Vagina (tissue), 2 donors: ENCODE results near the gene NUCB1. TPM values are rescaled to one million over a fixed set of nuclear protein-coding genes. Genes with fewer than 3 reads are reported as not detected.
"Not testable (repeated sequence)": the region's sequence is repeated elsewhere in the genome, so short reads cannot be mapped to it uniquely, and the experiment has no call there.

ENCODE experiments used
- DNase-seq, 2 donors: peaks; one replicate each; pipeline ENCODE4 v3.0.0-alpha.2; 2017; ENCODE audit errors: extremely low spot score in 2 of 2
- H3K27ac ChIP-seq: fragments of 200-600 bp; sonication (generic); one replicate; pipeline ENCODE4 v1.5.1; 2019
- H3K27me3 ChIP-seq: fragments of 200-600 bp; sonication (generic); one replicate; pipeline ENCODE4 v1.5.1; 2019
- H3K36me3 ChIP-seq, 2 donors: fragments of 200-600 bp; sonication (generic); one replicate each; pipeline ENCODE4 v1.5.1; 2017 to 2019
- H3K4me1 ChIP-seq: fragments of 200-600 bp; sonication (generic); one replicate; pipeline ENCODE4 v1.5.1; 2019
- H3K4me3 ChIP-seq, 2 donors: fragments of 200-600 bp; sonication (generic); 1 replicate in 1 of 2; 2 replicates in 1 of 2; pipeline ENCODE4 v1.5.1; 2016 to 2019
- H3K9me3 ChIP-seq: fragments of 200-600 bp; sonication (generic); one replicate; pipeline ENCODE4 v1.5.1; 2019
- CTCF ChIP-seq, 3 experiments: fragments of 450-650 bp in 2 of 3; fragments of 200-600 bp in 1 of 3; sonication (generic) in 1 of 3; IDR thresholded peaks; one replicate each; pipeline ENCODE4 v1.5.1; 2017 to 2019; ENCODE audit warnings: antibody characterized with exemption in 3 of 3, mild to moderate bottlenecking in 2 of 3, moderate library complexity in 2 of 3
- POLR2A ChIP-seq, 2 donors: fragments of 450-650 bp; IDR thresholded peaks; one replicate each; pipeline ENCODE4 v1.6.1; 2017; ENCODE audit warnings: antibody characterized with exemption in 2 of 2, mild to moderate bottlenecking in 2 of 2, moderate library complexity in 2 of 2
- POLR2AphosphoS5 ChIP-seq, 2 donors: sonication (generic); formaldehyde crosslinking; IDR thresholded peaks; one replicate each; pipeline ENCODE4 v1.9.0; 2017; ENCODE audit warnings: antibody characterized with exemption in 2 of 2, mild to moderate bottlenecking in 2 of 2, low read depth in 1 of 2; ENCODE audit not compliant: insufficient read depth in 1 of 2
- intact Hi-C: fragments of 100-400 bp; cut with DNase I; formaldehyde crosslinking; loops from one replicate; pipeline ENCODE4 v1.15.1; 2023
- total RNA-seq: library from RNA; depleted of rRNA; stranded (reverse); fragments of >200 nt; gene quantifications from one replicate; pipeline ENCODE4 v1.2.3, GENCODE V29; 2016

NUCB1 gene
- total RNA-seq, 1 donor from 2014 or later: 151 TPM

- Histone ChIP-seq H3K4me1 (peaks cover 17% of the 10 kb centered on the region), H3K9me3 (no peaks in the 10 kb centered on the region), H3K27ac (no peak overlapping the region), H3K36me3 (peaks cover 4 to 41% of the 10 kb centered on the region in 2 donors), H3K4me3 (no peak overlapping the region), H3K27me3 (no peaks in the 10 kb centered on the region)
- DNase-seq: no peak
- intact Hi-C loops: loop anchor here (5.0 kb wide), 1 partner anchor 46 kb away; the partner anchor contains the start of gene BAX
- TF ChIP-seq POLR2A (IDR thresholded peaks at IDR 0.05): no peak
- no peak for TF ChIP-seq CTCF (IDR thresholded peaks at IDR 0.05)
- TF ChIP-seq POLR2AphosphoS5 (IDR thresholded peaks at IDR 0.05; ENCODE audit: insufficient read depth in 1 of 2, low read depth in 1 of 2): no peak
These were observed 6.2 kb downstream of the NUCB1 start for GRCh38 chr19:48906324-48906723.

- intact Hi-C loops: loop anchor here (5.0 kb wide), 1 partner anchor 45 kb away; the partner anchor contains the start of gene BAX
- TF ChIP-seq CTCF (IDR thresholded peaks at IDR 0.05) (no peak), POLR2AphosphoS5 (IDR thresholded peaks at IDR 0.05; ENCODE audit: insufficient read depth in 1 of 2, low read depth in 1 of 2) (no peak), POLR2A (IDR thresholded peaks at IDR 0.05) (no peak)
These were observed 7.6 kb downstream of the NUCB1 start for GRCh38 chr19:48907671-48908070.

GRCh38 chr19:48909424-48910077, 9.4 kb downstream of the NUCB1 start:
- H3K4me1 ChIP-seq, H3K4me3 ChIP-seq, H3K27ac ChIP-seq, DNase-seq, H3K9me3 ChIP-seq, H3K27me3 ChIP-seq: not testable (repeated sequence)
- H3K36me3 ChIP-seq: peaks cover 4 to 67% of the 10 kb centered on the region in 2 donors
- intact Hi-C loops: loop anchor here (5.0 kb wide), 1 partner anchor 43 kb away; the partner anchor contains the start of gene BAX

More at GRCh38 chr19:48907671-48908070, 7.6 kb downstream of the NUCB1 start:
- Histone ChIP-seq H3K27ac (no peak overlapping the region), H3K27me3 (no peaks in the 10 kb centered on the region), H3K4me3 (no peak overlapping the region), H3K36me3 (peaks cover 4 to 55% of the 10 kb centered on the region in 2 donors), H3K9me3 (no peaks in the 10 kb centered on the region), H3K4me1 (peaks cover 4% of the 10 kb centered on the region)
- DNase-seq: no peak

- TF ChIP-seq POLR2A (IDR thresholded peaks at IDR 0.05) (no peak), CTCF (IDR thresholded peaks at IDR 0.05) (no peak), POLR2AphosphoS5 (IDR thresholded peaks at IDR 0.05; ENCODE audit: insufficient read depth in 1 of 2, low read depth in 1 of 2) (no peak)
- H3K4me1 ChIP-seq: no peaks in the 10 kb centered on the region
- H3K27me3 ChIP-seq: no peaks in the 10 kb centered on the region
- intact Hi-C loops: no loop called here
- H3K4me3 ChIP-seq: no peak overlapping the region
- peaks cover 4 to 65% of the 10 kb centered on the region in 2 donors for H3K36me3 ChIP-seq
- H3K9me3 ChIP-seq: no peaks in the 10 kb centered on the region
- no peak for DNase-seq
- no peak overlapping the region for H3K27ac ChIP-seq
These were observed 10.7 kb downstream of the NUCB1 start for GRCh38 chr19:48910803-48911202.

- TF ChIP-seq POLR2AphosphoS5 (IDR thresholded peaks at IDR 0.05; ENCODE audit: insufficient read depth in 1 of 2, low read depth in 1 of 2) (no peak), CTCF (IDR thresholded peaks at IDR 0.05) (no peak), POLR2A (IDR thresholded peaks at IDR 0.05) (no peak)
- H3K36me3 ChIP-seq: peaks cover 0 to 85% of the 10 kb centered on the region in 2 donors
- intact Hi-C loops: no loop called here
These were observed 13.2 kb downstream of the NUCB1 start for GRCh38 chr19:48913114-48913889.

More at GRCh38 chr19:48913114-48913889, 13.2 kb downstream of the NUCB1 start:
- Histone ChIP-seq H3K27ac (no peak overlapping the region), H3K27me3 (no peaks in the 10 kb centered on the region), H3K9me3 (no peaks in the 10 kb centered on the region), H3K4me1 (no peaks in the 10 kb centered on the region), H3K4me3 (no peak overlapping the region)
- no peak for DNase-seq
